ENCODE results near the gene RPL10A.
A peak's percentile ranks its signal among the peaks of the same experiment; 100 is the strongest.

RPL10A gene

GRCh38 chr6:35493307-35493983 is 25.2 kb downstream of the RPL10A start:
- TF ChIP-seq CTCF (IDR thresholded peaks at IDR 0.05; ENCODE audit: unreplicated experiment in 3 of 3), result no peak
- Mint-ChIP-seq H3K27me3 (ENCODE audit: low read depth) (no peaks in the 10 kb centered on the region), H3K36me3 (ENCODE audit: low read depth) (no peaks in the 10 kb centered on the region), H3K9me3 (no peaks in the 10 kb centered on the region), H3K4me1 (peaks cover 63% of the 10 kb centered on the region), H3K27ac (peak overlapping the region; percentile 87 to 94 (median 93)), H3K4me3 (peak overlapping the region; percentile 60 to 80 (median 74))

- no peak for TF ChIP-seq CTCF (IDR thresholded peaks at IDR 0.05; ENCODE audit: unreplicated experiment in 3 of 3)
- Mint-ChIP-seq H3K27ac (peak overlapping the region; percentile 87 to 94 (median 93)), H3K4me1 (peaks cover 63% of the 10 kb centered on the region), H3K9me3 (no peaks in the 10 kb centered on the region), H3K27me3 (ENCODE audit: low read depth) (no peaks in the 10 kb centered on the region), H3K36me3 (ENCODE audit: low read depth) (no peaks in the 10 kb centered on the region), H3K4me3 (peak overlapping the region; percentile 60 to 80 (median 74))
Observed at GRCh38 chr6:35494161-35494563, 26.0 kb downstream of the RPL10A start.

- Mint-ChIP-seq H3K36me3 (ENCODE audit: low read depth) (no peaks in the 10 kb centered on the region), H3K4me3 (peak overlapping the region; percentile 89 to 95 (median 93)), H3K4me1 (peaks cover 65% of the 10 kb centered on the region), H3K27me3 (ENCODE audit: low read depth) (no peaks in the 10 kb centered on the region), H3K9me3 (no peaks in the 10 kb centered on the region), H3K27ac (peak overlapping the region; percentile 93 to 98 (median 97))
- TF ChIP-seq CTCF (IDR thresholded peaks at IDR 0.05; ENCODE audit: unreplicated experiment in 3 of 3), result no peak
Observed at GRCh38 chr6:35495258-35496035, 27.2 kb downstream of the RPL10A start.

- Mint-ChIP-seq H3K9me3 (no peaks in the 10 kb centered on the region), H3K4me3 (peak overlapping the region; percentile 89 to 95 (median 93))
- no peak for TF ChIP-seq CTCF (IDR thresholded peaks at IDR 0.05; ENCODE audit: unreplicated experiment in 3 of 3)
Observed at GRCh38 chr6:35496036-35496840, 28.0 kb downstream of the RPL10A start.

GRCh38 chr6:35496841-35497570 is 28.8 kb downstream of the RPL10A start, which contains the start of gene TEAD3:
Gene TEAD3 (minus strand): TSS chr6:35497079.
- no peaks in the 10 kb centered on the region for H3K9me3 Mint-ChIP-seq
- H3K4me3 Mint-ChIP-seq, result peak within 1 kb of the TSS; percentile 89 to 95 (median 95)
- no peaks in the 10 kb centered on the region for H3K36me3 Mint-ChIP-seq (ENCODE audit: low read depth)
- peaks cover 60% of the 10 kb centered on the region for H3K4me1 Mint-ChIP-seq
- H3K27ac Mint-ChIP-seq, result peak within 1 kb of the TSS; percentile 93 to 99 (median 97)
- peak in 1 of 3 experiments; percentile 14 for TF ChIP-seq CTCF (IDR thresholded peaks at IDR 0.05; ENCODE audit: unreplicated experiment in 3 of 3)
- no peaks in the 10 kb centered on the region for H3K27me3 Mint-ChIP-seq (ENCODE audit: low read depth)

More at GRCh38 chr6:35496036-35496840, 28.0 kb downstream of the RPL10A start:
- H3K36me3 Mint-ChIP-seq (ENCODE audit: low read depth), result no peaks in the 10 kb centered on the region
- H3K27me3 Mint-ChIP-seq (ENCODE audit: low read depth), result no peaks in the 10 kb centered on the region
- H3K27ac Mint-ChIP-seq, result peak overlapping the region; percentile 93 to 98 (median 97)
- peaks cover 65% of the 10 kb centered on the region for H3K4me1 Mint-ChIP-seq
